ENCODE measurements around the gene TANGO2.

- TF ChIP-seq EZH2 (IDR thresholded peaks at IDR 0.05; ENCODE audit: borderline replicate concordance, low read depth, low read length, poor library complexity, severe bottlenecking) (no peak), CTCF (conservative IDR thresholded peaks at IDR 0.05; ENCODE audit: low read depth, low read length) (no peak)
Observed at GRCh38 chr22:20035375-20036083, 14.6 kb downstream of the TANGO2 start.

All from A673 (cell line).